ENCODE measurements around the gene CIB4.

The CIB4 gene

DNA sequence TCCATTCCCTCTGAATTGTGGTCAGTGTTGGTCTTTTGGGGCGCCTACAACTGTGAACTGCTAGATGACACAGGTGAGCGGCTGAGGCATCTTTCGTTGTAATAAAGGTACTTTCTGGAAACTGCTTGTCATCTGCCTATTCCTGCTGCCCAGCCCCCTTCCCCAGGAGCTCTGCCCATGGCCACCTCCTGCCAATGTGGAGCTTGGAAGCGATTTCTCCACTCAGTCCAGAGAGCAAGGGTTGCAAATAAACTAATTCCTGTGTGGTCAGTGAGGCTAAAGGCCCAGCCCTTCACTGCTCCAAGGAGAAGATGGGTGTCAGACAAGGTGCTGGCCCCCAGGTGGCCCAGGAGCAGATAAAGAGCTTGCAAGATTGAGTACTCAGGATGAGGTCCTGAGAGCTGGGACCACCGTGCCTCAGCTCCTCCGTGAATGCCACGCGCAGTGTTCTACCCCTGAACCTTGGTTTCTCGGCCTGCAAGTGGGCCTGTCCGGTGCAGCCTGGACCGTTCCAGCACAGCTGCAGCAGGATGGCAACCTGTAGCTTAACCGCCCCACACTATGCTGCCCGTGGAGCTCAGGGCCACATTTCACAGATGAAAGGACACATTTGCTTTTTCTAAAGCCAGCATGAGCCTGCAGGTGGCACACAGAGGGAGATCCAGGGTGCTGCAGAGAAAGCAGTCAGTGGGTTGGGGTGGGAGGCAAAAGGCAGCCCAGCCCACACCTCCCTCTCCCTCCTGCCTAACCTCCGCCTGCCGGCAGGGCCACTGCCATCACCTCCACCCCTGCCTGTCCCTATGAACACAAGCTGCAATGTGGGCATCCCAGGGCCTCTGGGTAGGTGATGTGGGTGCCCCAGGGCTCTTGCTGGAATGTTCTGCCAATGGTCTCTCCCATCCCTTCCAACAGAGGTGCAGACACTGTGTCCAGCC, 84.6 kb downstream of the CIB4 start:
- Histone ChIP-seq H3K4me1 (ENCODE audit: insufficient read depth, low read length) (peaks cover 5% of the 10 kb centered on the region), H3K9me3 (ENCODE audit: control insufficient read depth, insufficient read depth, low read length) (no peaks in the 10 kb centered on the region), H3K9ac (ENCODE audit: low read depth, low read length) (no peak overlapping the region), H3K36me3 (ENCODE audit: insufficient read depth, low read length) (no peaks in the 10 kb centered on the region)

DNA sequence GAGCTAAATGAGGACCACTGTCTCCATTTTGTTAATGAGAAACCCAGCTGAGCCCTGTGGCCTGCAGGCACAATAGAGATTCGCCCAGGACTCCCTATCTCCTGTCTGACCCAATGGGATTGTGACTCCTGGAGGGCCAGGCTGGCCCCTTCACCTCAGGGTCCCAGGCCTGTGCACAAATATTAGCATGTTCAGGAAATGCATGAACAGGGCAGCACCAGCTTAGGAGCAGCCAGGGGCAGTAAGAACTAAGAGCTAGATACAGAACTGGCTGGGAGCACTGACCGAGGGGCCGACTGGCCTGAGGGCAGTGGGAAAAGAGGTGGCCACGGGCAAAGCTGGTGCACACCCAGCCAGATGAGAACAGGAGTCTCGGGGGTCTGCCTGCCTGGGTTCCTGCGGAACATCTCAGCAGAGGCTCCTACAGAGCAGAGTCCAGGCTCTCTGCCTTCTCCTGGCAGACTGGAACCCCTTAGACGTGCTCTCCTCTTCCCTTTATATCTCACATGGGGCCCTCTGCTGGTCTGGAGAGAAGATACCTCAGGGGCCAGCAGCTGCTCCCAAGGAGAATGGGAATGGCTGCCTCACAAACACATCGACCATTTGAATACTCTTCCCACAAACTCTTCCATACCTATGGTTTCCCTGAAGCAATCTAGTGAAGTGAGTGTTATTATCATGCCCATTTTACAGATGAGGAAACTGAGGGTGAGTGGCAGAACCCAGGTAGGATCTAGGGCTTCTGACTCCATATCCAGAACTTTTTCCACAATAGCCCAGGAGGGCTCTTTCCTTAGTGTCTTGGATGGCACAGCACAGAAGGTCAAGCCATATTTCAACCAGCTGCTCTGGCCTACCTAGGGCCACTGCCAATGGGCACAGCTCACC, 85.7 kb downstream of the CIB4 start:
- H3K4me1 ChIP-seq (ENCODE audit: insufficient read depth, low read length): peaks cover 5% of the 10 kb centered on the region
- H3K9me3 ChIP-seq (ENCODE audit: control insufficient read depth, insufficient read depth, low read length): no peaks in the 10 kb centered on the region
- H3K36me3 ChIP-seq (ENCODE audit: insufficient read depth, low read length): no peaks in the 10 kb centered on the region
- no peak overlapping the region for H3K9ac ChIP-seq (ENCODE audit: low read depth, low read length)

DNA sequence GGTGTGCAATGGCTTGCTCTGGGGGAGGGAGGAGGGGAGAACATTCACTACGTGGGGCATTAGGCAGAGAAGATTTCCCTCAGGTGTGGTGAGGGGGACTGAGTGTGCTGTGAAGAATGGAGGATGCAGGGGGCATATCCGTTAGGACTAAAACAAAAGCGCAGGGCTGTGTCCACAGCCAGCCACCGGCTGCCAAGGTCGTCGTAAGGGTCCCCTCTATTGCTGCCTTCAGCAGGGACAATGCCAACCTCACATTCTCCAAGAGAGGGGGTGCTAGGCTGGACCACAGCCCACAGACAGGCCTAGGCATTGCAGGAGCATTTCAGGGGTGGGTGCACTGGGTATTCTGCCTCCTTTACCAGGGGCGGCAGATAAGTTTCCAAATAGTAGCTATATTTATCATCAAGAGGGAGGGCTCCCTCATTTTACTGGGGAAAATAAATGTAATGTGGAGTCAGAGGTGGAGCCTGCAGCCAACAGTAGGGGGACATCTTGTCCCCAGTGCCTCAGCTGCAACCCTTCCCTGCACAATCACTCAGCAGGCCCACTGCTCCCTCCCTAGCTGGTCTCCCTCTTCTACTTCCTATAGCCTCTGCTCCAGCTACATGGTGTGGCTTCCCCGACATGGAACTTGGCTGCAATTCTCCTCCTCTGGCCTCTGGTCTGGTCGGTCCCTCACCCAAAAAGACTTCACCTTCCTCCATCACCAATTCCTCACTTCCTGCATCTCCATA, 88.4 kb downstream of the CIB4 start:
- H3K36me3 ChIP-seq (ENCODE audit: insufficient read depth, low read length): no peaks in the 10 kb centered on the region
- H3K9me3 ChIP-seq (ENCODE audit: control insufficient read depth, insufficient read depth, low read length): no peaks in the 10 kb centered on the region
- H3K9ac ChIP-seq (ENCODE audit: low read depth, low read length): no peak overlapping the region

DNA sequence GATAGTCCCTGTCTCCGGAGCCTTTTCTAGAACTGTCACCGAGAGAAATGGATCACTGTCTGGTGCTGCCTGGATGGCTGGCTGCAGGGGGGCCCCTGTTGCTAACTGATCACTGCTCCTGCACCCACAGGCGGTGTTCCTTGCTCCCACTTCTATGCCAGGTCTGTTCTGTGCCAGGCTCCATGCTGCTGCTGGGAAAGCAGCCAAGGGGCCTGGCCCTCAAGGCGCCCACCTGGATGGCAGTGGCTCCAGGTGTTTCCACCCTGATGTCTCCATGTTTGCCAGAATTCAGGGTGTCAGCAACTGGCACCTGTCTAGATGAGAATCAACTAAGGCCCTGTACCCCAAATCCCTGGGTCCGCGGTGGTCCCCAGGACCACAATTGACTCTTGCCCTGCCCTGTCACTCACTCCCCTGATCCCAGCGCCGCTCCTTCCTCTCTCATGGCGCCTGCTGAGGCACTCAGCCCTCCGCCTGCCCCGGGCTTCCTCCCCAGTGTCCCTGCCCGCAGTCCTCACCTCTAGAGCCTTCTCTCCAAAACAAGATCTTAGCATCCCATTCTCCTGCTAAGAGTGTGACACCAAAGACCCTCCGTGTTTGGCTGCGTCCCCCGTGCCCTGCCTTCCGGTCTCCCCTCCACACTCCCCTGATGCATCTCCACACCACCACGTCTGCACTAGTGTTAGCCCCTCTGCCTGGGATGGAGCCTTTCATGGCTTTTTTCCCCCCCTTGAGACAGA, 90.7 kb downstream of the CIB4 start:
- H3K9ac ChIP-seq (ENCODE audit: low read depth, low read length): no peak overlapping the region
- no peaks in the 10 kb centered on the region for H3K9me3 ChIP-seq (ENCODE audit: control insufficient read depth, insufficient read depth, low read length)
- H3K4me1 ChIP-seq (ENCODE audit: insufficient read depth, low read length): peaks cover 5% of the 10 kb centered on the region
- no peaks in the 10 kb centered on the region for H3K36me3 ChIP-seq (ENCODE audit: insufficient read depth, low read length)

More for the DNA sequence above, 88.4 kb downstream of the CIB4 start:
- H3K4me1 ChIP-seq (ENCODE audit: insufficient read depth, low read length): peaks cover 5% of the 10 kb centered on the region

DNA sequence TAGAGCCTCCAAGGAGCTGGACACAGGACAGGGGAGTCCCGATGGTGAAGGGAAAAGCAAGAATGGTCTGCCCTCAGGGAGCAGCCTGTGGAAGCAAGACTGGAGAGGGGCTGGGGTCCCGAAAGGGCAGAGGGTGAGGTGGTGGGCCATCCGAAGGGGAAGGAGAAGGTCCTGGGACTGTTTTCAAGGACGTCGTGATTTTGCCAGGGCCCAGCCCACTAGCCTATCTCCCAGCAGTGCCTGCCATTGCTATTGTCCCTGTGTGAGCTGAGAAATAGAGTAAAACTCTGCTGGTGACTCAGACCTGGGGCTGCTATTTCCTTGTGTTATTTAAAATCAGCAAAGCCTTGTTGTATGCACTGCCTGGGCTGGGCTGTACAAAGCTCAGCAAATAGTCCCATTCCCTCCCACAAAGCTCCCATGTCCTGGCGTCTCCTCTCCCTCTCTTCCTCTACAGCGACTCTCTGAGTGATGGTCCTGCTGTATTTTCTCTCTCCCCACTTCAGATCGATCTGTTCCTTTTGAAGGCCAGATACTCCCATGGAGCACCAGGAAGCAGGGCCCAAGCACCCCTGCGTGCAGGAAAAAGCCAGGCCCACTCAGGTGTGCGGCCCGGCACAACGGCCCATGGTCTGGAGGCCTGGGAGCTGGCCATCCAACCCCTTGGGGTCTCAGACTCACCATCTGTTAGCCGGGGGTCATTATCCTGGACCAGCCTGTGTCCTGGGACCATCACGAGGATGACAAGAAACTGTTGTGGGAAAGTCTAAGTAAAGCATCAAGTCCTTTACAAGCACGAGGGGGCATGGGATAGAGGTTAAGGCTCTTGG, 98.3 kb downstream of the CIB4 start:
- Histone ChIP-seq H3K9me3 (ENCODE audit: control insufficient read depth, insufficient read depth, low read length) (no peaks in the 10 kb centered on the region), H3K9ac (ENCODE audit: low read depth, low read length) (no peak overlapping the region), H3K4me1 (ENCODE audit: insufficient read depth, low read length) (peaks cover 23% of the 10 kb centered on the region; the same call in 1 of the 2 replicates), H3K36me3 (ENCODE audit: insufficient read depth, low read length) (no peaks in the 10 kb centered on the region)

DNA sequence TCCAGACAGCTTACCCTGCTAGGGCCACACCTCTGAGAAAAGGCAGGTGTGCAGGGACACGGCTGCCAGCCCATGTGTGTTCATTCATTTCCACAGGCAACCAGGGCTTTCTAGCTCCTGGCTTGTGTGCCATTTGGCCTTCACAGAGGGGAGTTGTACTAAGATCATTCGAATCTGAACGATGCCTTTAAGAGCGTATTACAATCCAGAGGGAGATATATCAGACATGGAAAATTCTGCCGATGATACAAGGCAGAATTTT, 99.0 kb downstream of the CIB4 start:
- H3K36me3 ChIP-seq (ENCODE audit: insufficient read depth, low read length): no peaks in the 10 kb centered on the region
- peaks cover 23% of the 10 kb centered on the region; the same call in 1 of the 2 replicates for H3K4me1 ChIP-seq (ENCODE audit: insufficient read depth, low read length)
- no peaks in the 10 kb centered on the region for H3K9me3 ChIP-seq (ENCODE audit: control insufficient read depth, insufficient read depth, low read length)
- H3K9ac ChIP-seq (ENCODE audit: low read depth, low read length): no peak overlapping the region

DNA sequence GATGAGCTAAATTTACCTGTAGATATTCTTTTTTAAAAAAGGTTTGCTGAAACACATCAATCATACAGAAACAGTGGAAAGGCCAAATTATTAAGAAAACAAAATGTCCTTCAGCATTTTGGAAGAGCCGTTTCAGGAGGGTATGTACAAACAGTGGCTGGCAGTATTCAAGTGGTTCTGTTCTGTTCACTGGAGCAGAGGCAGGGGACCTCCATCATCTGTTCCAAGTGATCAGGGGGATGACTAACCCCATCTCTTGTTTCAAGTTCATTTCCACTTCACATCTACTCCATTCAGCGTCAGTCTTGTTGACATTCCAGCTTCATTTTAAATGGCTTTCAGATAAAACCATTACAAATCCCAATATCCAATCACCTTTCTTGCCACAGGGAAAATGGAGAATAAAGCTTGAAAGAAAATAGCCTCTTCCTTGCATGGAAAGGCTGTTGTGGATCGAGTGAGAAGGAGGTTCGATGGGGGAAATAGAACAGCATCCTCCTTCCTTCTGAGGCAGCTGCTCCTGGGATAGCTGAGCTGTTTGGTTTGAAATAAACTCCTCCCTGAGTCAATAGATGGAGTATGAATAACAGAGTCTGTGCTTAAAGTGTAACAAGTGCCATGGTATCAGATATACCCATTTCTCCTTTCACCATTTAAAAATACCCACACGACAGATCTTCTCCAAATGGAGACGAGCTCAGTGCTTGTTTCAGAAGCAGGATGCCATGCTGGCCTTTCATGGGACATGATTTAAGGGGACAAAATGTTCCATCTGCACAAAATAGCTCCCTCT, 99.6 kb downstream of the CIB4 start:
- H3K9ac ChIP-seq (ENCODE audit: low read depth, low read length): no peak overlapping the region
- no peaks in the 10 kb centered on the region for H3K36me3 ChIP-seq (ENCODE audit: insufficient read depth, low read length)
- H3K9me3 ChIP-seq (ENCODE audit: control insufficient read depth, insufficient read depth, low read length): no peaks in the 10 kb centered on the region
- H3K4me1 ChIP-seq (ENCODE audit: insufficient read depth, low read length): peaks cover 23% of the 10 kb centered on the region; the same call in 1 of the 2 replicates

DNA sequence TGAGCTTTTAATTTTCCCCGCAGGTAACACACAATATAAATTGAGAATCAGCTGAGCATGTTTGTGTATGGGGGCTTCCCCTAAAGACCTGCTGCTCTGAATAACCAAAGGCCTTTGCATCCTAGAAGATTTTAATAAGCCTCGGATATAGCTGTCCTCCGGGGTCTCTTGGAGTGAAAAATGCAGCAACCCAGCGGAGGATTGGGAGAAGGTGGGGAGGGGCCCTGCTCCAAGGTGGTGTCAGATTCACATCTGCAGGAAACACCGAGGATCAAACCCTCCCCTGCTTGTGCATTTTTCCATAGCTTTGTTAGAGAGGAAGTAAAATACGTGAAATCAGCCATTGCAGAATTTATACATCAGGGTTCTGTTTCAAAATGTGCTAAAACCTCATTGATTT, 100.2 kb downstream of the CIB4 start:
- Histone ChIP-seq H3K36me3 (ENCODE audit: insufficient read depth, low read length) (no peaks in the 10 kb centered on the region), H3K9me3 (ENCODE audit: control insufficient read depth, insufficient read depth, low read length) (no peaks in the 10 kb centered on the region), H3K4me1 (ENCODE audit: insufficient read depth, low read length) (peaks cover 23% of the 10 kb centered on the region; the same call in 1 of the 2 replicates), H3K9ac (ENCODE audit: low read depth, low read length) (no peak overlapping the region)

DNA sequence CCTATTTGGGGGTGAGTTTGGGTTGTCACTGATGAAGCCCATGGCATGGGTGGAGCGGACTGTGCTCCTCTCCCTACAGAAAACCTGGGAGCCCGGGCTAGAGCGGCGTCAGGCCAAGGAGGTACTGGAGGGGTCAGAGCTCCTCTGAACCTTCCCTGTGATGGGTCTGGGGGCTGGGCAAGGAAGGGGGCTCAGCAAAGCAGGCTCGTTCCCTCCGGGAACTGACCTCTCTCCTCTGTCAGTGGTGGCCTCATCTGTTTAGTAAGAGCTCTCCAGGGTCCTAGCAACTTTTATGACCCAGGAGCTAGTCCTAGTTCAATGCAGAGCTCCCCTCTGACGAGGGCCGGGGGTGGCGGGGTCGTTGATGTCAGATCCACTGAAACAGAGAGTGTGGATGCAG, 100.9 kb downstream of the CIB4 start:
- Histone ChIP-seq H3K9ac (ENCODE audit: low read depth, low read length) (no peak overlapping the region), H3K9me3 (ENCODE audit: control insufficient read depth, insufficient read depth, low read length) (no peaks in the 10 kb centered on the region), H3K36me3 (ENCODE audit: insufficient read depth, low read length) (no peaks in the 10 kb centered on the region), H3K4me1 (ENCODE audit: insufficient read depth, low read length) (peaks cover 23% of the 10 kb centered on the region; the same call in 1 of the 2 replicates)

DNA sequence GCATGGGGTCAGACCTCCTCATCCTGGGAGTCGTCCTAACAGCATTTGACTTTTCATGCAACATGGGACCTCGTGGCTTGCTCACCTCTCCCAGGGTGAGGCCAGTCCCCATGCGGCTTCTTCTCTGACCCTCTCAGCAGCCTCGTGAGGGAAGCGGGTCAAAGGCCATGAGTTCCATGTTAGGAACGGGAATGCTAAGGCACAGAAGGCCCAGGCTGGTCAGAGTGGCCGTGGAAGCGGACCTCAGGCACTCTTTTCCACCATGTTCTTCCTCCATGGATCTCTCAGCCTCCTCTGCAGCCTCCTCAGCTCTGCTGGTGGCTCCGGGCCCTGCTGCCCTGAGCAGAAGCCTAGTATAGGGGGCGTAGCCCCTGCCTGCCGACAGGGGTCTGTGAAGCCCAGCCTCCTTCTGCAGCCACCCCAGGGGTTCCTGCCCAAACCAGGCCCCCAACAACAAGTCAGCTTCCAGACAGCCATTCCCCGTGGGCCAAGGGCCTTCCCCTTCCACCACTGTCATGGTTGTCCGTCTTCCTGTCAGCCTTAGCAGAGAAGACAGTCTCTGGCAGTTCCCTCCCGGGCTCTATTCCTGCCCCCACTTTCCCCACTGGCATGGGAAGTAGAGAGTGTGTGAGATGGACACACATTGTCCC, 103.2 kb downstream of the CIB4 start:
- Histone ChIP-seq H3K9me3 (ENCODE audit: control insufficient read depth, insufficient read depth, low read length) (no peaks in the 10 kb centered on the region), H3K4me1 (ENCODE audit: insufficient read depth, low read length) (peaks cover 19% of the 10 kb centered on the region; the same call in 1 of the 2 replicates), H3K9ac (ENCODE audit: low read depth, low read length) (no peak overlapping the region), H3K36me3 (ENCODE audit: insufficient read depth, low read length) (no peaks in the 10 kb centered on the region)

DNA sequence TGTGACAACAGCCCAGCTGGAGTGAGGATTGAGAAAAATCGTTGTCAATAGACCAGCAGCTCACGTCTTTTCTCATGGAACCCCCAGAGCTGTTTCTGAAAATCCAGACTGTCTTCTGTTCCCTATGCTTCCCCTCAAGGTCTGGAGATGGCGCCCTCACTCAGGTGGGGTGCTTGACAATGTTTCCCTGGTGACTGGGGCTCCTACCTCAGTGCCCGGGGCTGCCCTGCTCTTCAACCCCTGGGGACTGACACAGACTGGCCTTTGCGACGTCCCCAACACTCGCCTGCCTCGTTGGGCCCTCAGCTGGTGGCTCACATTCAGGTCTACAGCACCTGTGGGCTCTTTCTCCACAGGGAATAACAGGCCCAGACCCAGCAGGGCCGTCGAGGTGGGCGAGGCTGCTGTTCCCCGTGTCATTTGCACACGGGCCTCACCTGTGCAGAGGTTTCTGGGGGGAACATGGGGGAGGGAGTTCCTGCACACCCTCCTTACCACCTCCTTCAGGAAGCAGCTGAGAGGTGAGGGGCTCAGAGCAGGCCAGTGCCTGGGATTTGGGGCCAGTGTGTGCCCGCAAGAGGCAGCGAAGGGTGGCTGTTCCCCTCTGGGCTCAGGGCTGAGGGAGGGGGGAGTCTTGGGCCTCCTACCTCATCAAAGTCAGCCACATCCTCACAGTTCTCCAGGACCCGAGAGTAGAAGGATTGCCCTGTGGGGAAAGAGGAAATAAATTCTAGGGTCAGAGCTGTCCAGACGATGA, 103.9 kb downstream of the CIB4 start:
- Histone ChIP-seq H3K9me3 (ENCODE audit: control insufficient read depth, insufficient read depth, low read length) (no peaks in the 10 kb centered on the region), H3K9ac (ENCODE audit: low read depth, low read length) (no peak overlapping the region), H3K4me1 (ENCODE audit: insufficient read depth, low read length) (peaks cover 12% of the 10 kb centered on the region; the same call in 1 of the 2 replicates), H3K36me3 (ENCODE audit: insufficient read depth, low read length) (no peaks in the 10 kb centered on the region)
